PFSK-1 (cell line): ENCODE measurements around the gene SMIM5.

Source experiments
- FOXP2 ChIP-seq: optimal IDR thresholded peaks from 2 replicates; pipeline ENCODE3; 2011; ENCODE audit warnings: borderline replicate concordance, control low read depth, inconsistent platforms; ENCODE audit not compliant: insufficient read depth; ENCODE audit errors: extremely low read length, extremely low read depth
- POLR2AphosphoS5 ChIP-seq: IDR thresholded peaks from 2 replicates; pipeline ENCODE4 v1.6.1; 2012; ENCODE audit warnings: low read depth, mild to moderate bottlenecking, control low read depth, low read length, moderate library complexity
- REST ChIP-seq, 2 experiments: IDR thresholded peaks; 2 replicates each; pipeline versions ENCODE4 v1.6.1 to v1.8.0; 2011 to 2012; ENCODE audit warnings: low read depth in 2 of 2, low read length in 2 of 2, control low read depth in 1 of 2, inconsistent platforms in 1 of 2, mild to moderate bottlenecking in 1 of 2, moderate library complexity in 1 of 2; ENCODE audit not compliant: insufficient read depth in 1 of 2
- SIN3A ChIP-seq: IDR thresholded peaks from 2 replicates; pipeline ENCODE4 v1.6.1; 2012; ENCODE audit warnings: mild to moderate bottlenecking, low read length, moderate library complexity, borderline replicate concordance; ENCODE audit not compliant: insufficient read depth
- TAF1 ChIP-seq: IDR thresholded peaks from 2 replicates; pipeline ENCODE4 v1.6.1; 2012; ENCODE audit warnings: low read length, control low read depth, borderline replicate concordance; ENCODE audit not compliant: insufficient read depth

SMIM5 gene

GRCh38 chr17:75647921-75648320 is 14.7 kb downstream of the SMIM5 start:
- TF ChIP-seq FOXP2 (no peak), REST (IDR thresholded peaks at IDR 0.05; ENCODE audit: insufficient read depth in 1 of 2, low read depth in 2 of 2, low read length in 2 of 2) (no peak), POLR2AphosphoS5 (no peak), SIN3A (no peak), TAF1 (no peak)

GRCh38 chr17:75649687-75650086 is 16.5 kb downstream of the SMIM5 start:
- TF ChIP-seq TAF1 (no peak), POLR2AphosphoS5 (no peak), REST (IDR thresholded peaks at IDR 0.05; ENCODE audit: insufficient read depth in 1 of 2, low read depth in 2 of 2, low read length in 2 of 2) (no peak), SIN3A (no peak), FOXP2 (no peak)

GRCh38 chr17:75650874-75651273 is 17.6 kb downstream of the SMIM5 start:
- TF ChIP-seq REST (IDR thresholded peaks at IDR 0.05; ENCODE audit: insufficient read depth in 1 of 2, low read depth in 2 of 2, low read length in 2 of 2) (no peak), SIN3A (no peak), FOXP2 (no peak), POLR2AphosphoS5 (no peak), TAF1 (no peak)

GRCh38 chr17:75652341-75652740 is 19.1 kb downstream of the SMIM5 start:
- no peak for TF ChIP-seq FOXP2
- TF ChIP-seq REST (IDR thresholded peaks at IDR 0.05; ENCODE audit: insufficient read depth in 1 of 2, low read depth in 2 of 2, low read length in 2 of 2): no peak
- TF ChIP-seq POLR2AphosphoS5: no peak
- TF ChIP-seq TAF1: no peak

- no peak for TF ChIP-seq TAF1
- TF ChIP-seq POLR2AphosphoS5: no peak
- TF ChIP-seq REST (IDR thresholded peaks at IDR 0.05; ENCODE audit: insufficient read depth in 1 of 2, low read depth in 2 of 2, low read length in 2 of 2): no peak
- no peak for TF ChIP-seq SIN3A
- TF ChIP-seq FOXP2: no peak
These were observed 19.8 kb downstream of the SMIM5 start for GRCh38 chr17:75652934-75653549.
